Measurements from ENCODE around the gene ZNF740.

DNA sequence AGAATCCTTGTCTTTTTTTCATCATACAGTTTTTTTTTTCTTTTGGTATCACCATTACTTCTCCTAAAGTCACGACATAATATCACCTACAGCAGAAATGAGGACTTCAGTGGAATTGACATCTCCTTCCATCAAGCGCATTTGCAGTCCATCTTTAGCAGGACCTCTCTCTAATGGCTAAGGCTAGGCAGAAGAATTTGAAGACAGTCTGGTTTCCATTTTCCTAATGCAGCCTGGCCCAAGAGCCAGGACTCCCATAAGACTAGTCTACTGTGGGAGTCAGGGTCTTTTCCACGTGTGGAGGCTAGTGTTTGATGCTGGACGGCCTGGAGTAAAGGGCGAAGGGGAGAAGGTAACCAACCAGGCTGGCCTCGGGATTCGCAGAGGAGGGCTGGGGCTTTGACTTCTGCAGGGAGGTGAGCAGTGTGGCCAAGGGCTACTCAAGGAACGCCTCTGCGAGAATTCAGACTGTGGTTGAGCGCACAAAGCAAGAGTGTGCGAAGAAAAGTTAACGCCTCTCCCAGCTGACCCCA, 769 bp upstream of the ZNF740 start:
- no peak for TF ChIP-seq ZBTB33 (IDR thresholded peaks at IDR 0.05; ENCODE audit: borderline replicate concordance, low read depth)
- TF ChIP-seq, protein P1, sequence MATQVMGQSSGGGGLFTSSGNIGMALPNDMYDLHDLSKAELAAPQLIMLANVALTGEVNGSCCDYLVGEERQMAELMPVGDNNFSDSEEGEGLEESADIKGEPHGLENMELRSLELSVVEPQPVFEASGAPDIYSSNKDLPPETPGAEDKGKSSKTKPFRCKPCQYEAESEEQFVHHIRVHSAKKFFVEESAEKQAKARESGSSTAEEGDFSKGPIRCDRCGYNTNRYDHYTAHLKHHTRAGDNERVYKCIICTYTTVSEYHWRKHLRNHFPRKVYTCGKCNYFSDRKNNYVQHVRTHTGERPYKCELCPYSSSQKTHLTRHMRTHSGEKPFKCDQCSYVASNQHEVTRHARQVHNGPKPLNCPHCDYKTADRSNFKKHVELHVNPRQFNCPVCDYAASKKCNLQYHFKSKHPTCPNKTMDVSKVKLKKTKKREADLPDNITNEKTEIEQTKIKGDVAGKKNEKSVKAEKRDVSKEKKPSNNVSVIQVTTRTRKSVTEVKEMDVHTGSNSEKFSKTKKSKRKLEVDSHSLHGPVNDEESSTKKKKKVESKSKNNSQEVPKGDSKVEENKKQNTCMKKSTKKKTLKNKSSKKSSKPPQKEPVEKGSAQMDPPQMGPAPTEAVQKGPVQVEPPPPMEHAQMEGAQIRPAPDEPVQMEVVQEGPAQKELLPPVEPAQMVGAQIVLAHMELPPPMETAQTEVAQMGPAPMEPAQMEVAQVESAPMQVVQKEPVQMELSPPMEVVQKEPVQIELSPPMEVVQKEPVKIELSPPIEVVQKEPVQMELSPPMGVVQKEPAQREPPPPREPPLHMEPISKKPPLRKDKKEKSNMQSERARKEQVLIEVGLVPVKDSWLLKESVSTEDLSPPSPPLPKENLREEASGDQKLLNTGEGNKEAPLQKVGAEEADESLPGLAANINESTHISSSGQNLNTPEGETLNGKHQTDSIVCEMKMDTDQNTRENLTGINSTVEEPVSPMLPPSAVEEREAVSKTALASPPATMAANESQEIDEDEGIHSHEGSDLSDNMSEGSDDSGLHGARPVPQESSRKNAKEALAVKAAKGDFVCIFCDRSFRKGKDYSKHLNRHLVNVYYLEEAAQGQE (IDR thresholded peaks at IDR 0.05; ENCODE audit: low read depth, low read length): no peak
- no peak for TF ChIP-seq USF1 (IDR thresholded peaks at IDR 0.05; ENCODE audit: borderline replicate concordance, low read depth)
